Panc1 (cell line): Measurements from ENCODE around the gene TM9SF4. TPM values are rescaled to one million over a fixed set of nuclear protein-coding genes. Genes with fewer than 3 reads are reported as not detected.

Experiments
- ATAC-seq: fragments of 200-7000 bp; cut with Tn5 transposase; 2 replicates; pipeline ENCODE4 v1.9.1; 2020; ENCODE audit warnings: mild to moderate bottlenecking, moderate library complexity
- BruUV-seq: library from RNA; stranded (reverse); fragments of 400-500 nt; replicated peaks from 2 replicates; lab custom pipeline; 2021; lab: Mats Ljungman, UMichigan
- CTCF ChIA-PET: fragments of 300-600 bp; sonication (Branson Sonifier 250); formaldehyde crosslinking; loops from one replicate; lab custom pipeline; 2022; ENCODE audit warnings: antibody characterized with exemption; lab: Charles Lee
- POLR2A ChIA-PET: fragments of 300-600 bp; sonication (Branson Sonifier 250); formaldehyde crosslinking; loops from one replicate; lab custom pipeline; 2022; ENCODE audit warnings: antibody characterized with exemption; lab: Charles Lee
- DNase-seq: peaks from one replicate; pipeline ENCODE4 v3.0.0-alpha.2; 2010; ENCODE audit warnings: low read depth, low spot score
- H3K27ac ChIP-seq: 2 replicates; pipeline ENCODE4 v1.5.1; 2011; ENCODE audit warnings: mild to moderate bottlenecking, low read length, inconsistent platforms
- H3K27me3 ChIP-seq: fragments of 200-500 bp; sonication (Bioruptor generic); 2 replicates; pipeline ENCODE4 v1.6.0; 2014; ENCODE audit warnings: low read length, inconsistent platforms; ENCODE audit not compliant: control insufficient read depth, insufficient read depth
- H3K36me3 ChIP-seq: fragments of 200-500 bp; sonication (Bioruptor generic); 2 replicates; pipeline ENCODE4 v1.5.1; 2014; ENCODE audit warnings: inconsistent platforms, mild to moderate bottlenecking, low read length, moderate library complexity; ENCODE audit not compliant: control insufficient read depth, insufficient read depth
- H3K4me1 ChIP-seq: 2 replicates; pipeline ENCODE4 v1.5.1; 2011; ENCODE audit warnings: inconsistent platforms, mild to moderate bottlenecking, low read length, moderate library complexity; ENCODE audit not compliant: control insufficient read depth, insufficient read depth
- H3K4me3 ChIP-seq, 2 experiments: 2 replicates each; pipeline ENCODE4 v1.5.1; 2011 to 2012; ENCODE audit warnings: low read depth in 2 of 2, low read length in 2 of 2, mild to moderate bottlenecking in 2 of 2, inconsistent platforms in 1 of 2, moderate library complexity in 1 of 2
- H3K9me3 ChIP-seq: fragments of 200-500 bp; sonication (Bioruptor generic); 2 replicates; pipeline ENCODE4 v1.5.1; 2014; ENCODE audit warnings: low read depth, mild to moderate bottlenecking, inconsistent platforms, low read length, moderate library complexity; ENCODE audit not compliant: control insufficient read depth, insufficient read depth
- POLR2AphosphoS5 ChIP-seq: IDR thresholded peaks from 2 replicates; pipeline ENCODE4 v1.6.1; 2012; ENCODE audit warnings: mild to moderate bottlenecking, low read depth, low read length, moderate library complexity
- SIN3A ChIP-seq: IDR thresholded peaks from 2 replicates; pipeline ENCODE4 v1.6.1; 2012; ENCODE audit warnings: low read depth, mild to moderate bottlenecking, low read length, moderate library complexity, borderline replicate concordance; ENCODE audit not compliant: insufficient read depth
- TCF7L2 ChIP-seq: IDR thresholded peaks from 2 replicates; pipeline ENCODE4 v1.6.1; 2011; ENCODE audit warnings: mild to moderate bottlenecking, low read depth, low read length, inconsistent platforms
- in situ Hi-C: cut with HindIII; loops from 2 replicates; pipeline ENCODE4 v1.10.0; 2016; ENCODE audit warnings: low sequenced_read_pairs, low pct_unique_long_range_greater_than_20kb
- intact Hi-C: fragments of 100-400 bp; cut with micrococcal nuclease; formaldehyde crosslinking; loops from one replicate; pipeline ENCODE4 v1.10.0; 2022; ENCODE audit not compliant: unreplicated experiment
- total RNA-seq: library from RNA; stranded (reverse); gene quantifications from one replicate; pipeline ENCODE4 v1.2.1, GENCODE V29; 2021; ENCODE audit not compliant: unreplicated experiment
- TF ChIP-seq, protein P1 (sequence below), 2 experiments: IDR thresholded peaks; 2 replicates each; pipeline ENCODE4 v1.6.1; 2011 to 2012; ENCODE audit warnings: low read depth in 2 of 2, control low read depth in 1 of 2, low read length in 1 of 2, mild to moderate bottlenecking in 1 of 2, moderate library complexity in 1 of 2; ENCODE audit not compliant: insufficient read depth in 1 of 2
- TF ChIP-seq, protein P2 (sequence below): fragments of 450-650 bp; IDR thresholded peaks from 2 replicates; pipeline ENCODE4 v1.5.1; 2017; ENCODE audit warnings: mild to moderate bottlenecking

The TM9SF4 gene
- total RNA-seq, 1 experiment from 2014 or later, result 180 TPM

DNA sequence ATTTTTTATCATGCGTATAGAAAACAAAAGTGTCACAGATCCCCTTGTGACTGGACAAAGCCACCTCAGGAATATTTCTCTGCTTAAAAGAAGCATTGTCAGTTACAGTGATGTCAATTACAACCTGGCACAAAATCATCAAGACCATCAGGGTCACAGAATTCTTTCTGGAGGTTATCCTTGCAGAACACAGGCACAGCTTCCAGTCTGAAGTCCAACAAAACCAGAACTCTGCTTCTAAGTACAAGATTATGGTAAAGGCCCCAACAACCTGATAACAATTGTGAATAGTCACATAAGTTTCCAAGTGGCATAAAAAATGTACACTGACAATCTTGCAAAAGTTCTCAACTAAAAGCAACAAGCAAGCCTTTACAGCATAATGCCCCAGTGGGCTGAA lies 77.0 kb downstream of the TM9SF4 start:
- Histone ChIP-seq H3K4me3 (no peak overlapping the region), H3K36me3 (no peaks in the 10 kb centered on the region), H3K27ac (no peak overlapping the region), H3K27me3 (no peaks in the 10 kb centered on the region), H3K4me1 (peaks cover 6% of the 10 kb centered on the region; the same call in 1 of the 2 replicates), H3K9me3 (no peaks in the 10 kb centered on the region)
- DNase-seq (no peak), ATAC-seq (no peak)
- intact Hi-C loops (no loop called here), in situ Hi-C loops (no loop called here)
- CTCF ChIA-PET, result interaction anchor here (0.6 kb wide), 1 partner anchor 391 kb away, joined by 3 read pairs; no protein-coding TSS in a partner anchor
- POLR2A ChIA-PET, result interaction anchor here (0.6 kb wide), 1 partner anchor 19 kb away, joined by 3 read pairs; no protein-coding TSS in a partner anchor
- TF ChIP-seq SIN3A, result no peak
- no TSS peak for BruUV-seq

DNA sequence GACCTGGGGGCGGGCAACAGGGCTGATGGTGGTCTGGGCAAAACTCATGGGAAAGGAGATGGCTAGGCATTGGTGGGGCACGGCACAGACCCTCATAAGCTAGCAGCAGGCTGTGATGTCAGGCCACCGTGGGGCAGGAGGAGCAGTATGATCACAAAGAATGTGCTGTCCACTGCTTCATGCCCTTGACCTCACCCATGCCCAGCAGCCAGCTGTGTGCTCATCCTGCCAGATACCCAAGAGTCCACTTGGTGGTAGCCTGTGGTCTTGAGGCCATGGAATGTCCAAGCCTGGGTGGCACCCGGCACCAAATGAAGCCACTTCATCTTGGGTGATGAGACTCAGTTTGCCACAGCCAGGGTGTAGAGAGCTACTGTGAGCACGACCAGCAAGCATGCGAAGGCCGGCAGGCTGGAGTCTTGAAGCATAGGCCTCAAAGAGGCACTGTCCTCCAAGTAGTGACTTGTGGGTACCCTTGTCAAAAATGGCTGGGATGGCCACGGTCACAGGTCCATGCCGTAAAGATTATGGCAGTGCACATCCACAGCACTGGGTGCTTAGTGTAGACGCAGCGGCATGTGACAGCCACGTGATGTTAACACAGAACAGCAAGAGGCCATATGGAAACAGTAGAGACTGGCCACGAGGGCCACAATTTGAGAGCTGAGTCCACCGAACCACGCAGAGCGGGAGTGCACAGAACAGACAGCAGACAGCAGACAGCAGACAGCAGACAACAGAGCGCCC lies 79.0 kb downstream of the TM9SF4 start:
- intact Hi-C loops, result no loop called here
- H3K27me3 ChIP-seq, result no peaks in the 10 kb centered on the region
- ATAC-seq (no peak), DNase-seq (no peak)
- no peak overlapping the region for H3K4me3 ChIP-seq
- TF ChIP-seq, protein P1, sequence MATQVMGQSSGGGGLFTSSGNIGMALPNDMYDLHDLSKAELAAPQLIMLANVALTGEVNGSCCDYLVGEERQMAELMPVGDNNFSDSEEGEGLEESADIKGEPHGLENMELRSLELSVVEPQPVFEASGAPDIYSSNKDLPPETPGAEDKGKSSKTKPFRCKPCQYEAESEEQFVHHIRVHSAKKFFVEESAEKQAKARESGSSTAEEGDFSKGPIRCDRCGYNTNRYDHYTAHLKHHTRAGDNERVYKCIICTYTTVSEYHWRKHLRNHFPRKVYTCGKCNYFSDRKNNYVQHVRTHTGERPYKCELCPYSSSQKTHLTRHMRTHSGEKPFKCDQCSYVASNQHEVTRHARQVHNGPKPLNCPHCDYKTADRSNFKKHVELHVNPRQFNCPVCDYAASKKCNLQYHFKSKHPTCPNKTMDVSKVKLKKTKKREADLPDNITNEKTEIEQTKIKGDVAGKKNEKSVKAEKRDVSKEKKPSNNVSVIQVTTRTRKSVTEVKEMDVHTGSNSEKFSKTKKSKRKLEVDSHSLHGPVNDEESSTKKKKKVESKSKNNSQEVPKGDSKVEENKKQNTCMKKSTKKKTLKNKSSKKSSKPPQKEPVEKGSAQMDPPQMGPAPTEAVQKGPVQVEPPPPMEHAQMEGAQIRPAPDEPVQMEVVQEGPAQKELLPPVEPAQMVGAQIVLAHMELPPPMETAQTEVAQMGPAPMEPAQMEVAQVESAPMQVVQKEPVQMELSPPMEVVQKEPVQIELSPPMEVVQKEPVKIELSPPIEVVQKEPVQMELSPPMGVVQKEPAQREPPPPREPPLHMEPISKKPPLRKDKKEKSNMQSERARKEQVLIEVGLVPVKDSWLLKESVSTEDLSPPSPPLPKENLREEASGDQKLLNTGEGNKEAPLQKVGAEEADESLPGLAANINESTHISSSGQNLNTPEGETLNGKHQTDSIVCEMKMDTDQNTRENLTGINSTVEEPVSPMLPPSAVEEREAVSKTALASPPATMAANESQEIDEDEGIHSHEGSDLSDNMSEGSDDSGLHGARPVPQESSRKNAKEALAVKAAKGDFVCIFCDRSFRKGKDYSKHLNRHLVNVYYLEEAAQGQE (IDR thresholded peaks at IDR 0.05; ENCODE audit: insufficient read depth in 1 of 2, low read depth in 2 of 2, low read length in 1 of 2), result 0 out of 4 replicates have a peak, but pooled peaks of 1 of the 2 experiments have one; percentile 11
- TF ChIP-seq TCF7L2 (no peak), SIN3A (no peak), POLR2AphosphoS5 (no peak)
- TF ChIP-seq, protein P2, sequence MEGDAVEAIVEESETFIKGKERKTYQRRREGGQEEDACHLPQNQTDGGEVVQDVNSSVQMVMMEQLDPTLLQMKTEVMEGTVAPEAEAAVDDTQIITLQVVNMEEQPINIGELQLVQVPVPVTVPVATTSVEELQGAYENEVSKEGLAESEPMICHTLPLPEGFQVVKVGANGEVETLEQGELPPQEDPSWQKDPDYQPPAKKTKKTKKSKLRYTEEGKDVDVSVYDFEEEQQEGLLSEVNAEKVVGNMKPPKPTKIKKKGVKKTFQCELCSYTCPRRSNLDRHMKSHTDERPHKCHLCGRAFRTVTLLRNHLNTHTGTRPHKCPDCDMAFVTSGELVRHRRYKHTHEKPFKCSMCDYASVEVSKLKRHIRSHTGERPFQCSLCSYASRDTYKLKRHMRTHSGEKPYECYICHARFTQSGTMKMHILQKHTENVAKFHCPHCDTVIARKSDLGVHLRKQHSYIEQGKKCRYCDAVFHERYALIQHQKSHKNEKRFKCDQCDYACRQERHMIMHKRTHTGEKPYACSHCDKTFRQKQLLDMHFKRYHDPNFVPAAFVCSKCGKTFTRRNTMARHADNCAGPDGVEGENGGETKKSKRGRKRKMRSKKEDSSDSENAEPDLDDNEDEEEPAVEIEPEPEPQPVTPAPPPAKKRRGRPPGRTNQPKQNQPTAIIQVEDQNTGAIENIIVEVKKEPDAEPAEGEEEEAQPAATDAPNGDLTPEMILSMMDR, result no peak
- in situ Hi-C loops, result no loop called here
- H3K4me1 ChIP-seq, result peaks cover 9% of the 10 kb centered on the region; the same call in 1 of the 2 replicates
- BruUV-seq, result no TSS peak
- H3K27ac ChIP-seq, result no peak overlapping the region
- ChIA-PET POLR2A (no interaction called here), CTCF (no interaction called here)
- no peaks in the 10 kb centered on the region for H3K36me3 ChIP-seq
- H3K9me3 ChIP-seq, result no peaks in the 10 kb centered on the region

DNA sequence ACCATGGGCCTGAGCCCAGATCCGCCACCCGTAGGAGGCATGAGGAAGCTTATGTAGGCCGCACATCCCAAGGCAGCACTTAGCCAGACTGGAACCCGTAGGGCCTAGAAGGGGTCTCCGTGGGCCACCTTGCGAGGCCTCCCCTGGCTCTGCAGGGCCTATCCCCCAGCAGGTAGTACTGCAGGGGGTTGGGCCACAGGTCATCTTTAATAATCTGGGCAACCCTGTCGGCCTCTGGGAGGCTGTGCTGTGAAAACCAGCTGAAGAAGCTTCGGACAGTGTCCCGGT lies 79.6 kb downstream of the TM9SF4 start:
- in situ Hi-C loops (no loop called here), intact Hi-C loops (no loop called here)
- ChIA-PET CTCF (no interaction called here), POLR2A (interaction anchor here (0.5 kb wide), 1 partner anchor 236 kb away, joined by 6 read pairs; no protein-coding TSS in a partner anchor)
- Histone ChIP-seq H3K27ac (no peak overlapping the region), H3K9me3 (no peaks in the 10 kb centered on the region), H3K4me1 (peaks cover 9% of the 10 kb centered on the region; the same call in 1 of the 2 replicates), H3K27me3 (no peaks in the 10 kb centered on the region), H3K36me3 (no peaks in the 10 kb centered on the region), H3K4me3 (no peak overlapping the region)
- no peak for ATAC-seq
- no peak for DNase-seq
- no TSS peak for BruUV-seq
- TF ChIP-seq SIN3A (no peak), POLR2AphosphoS5 (no peak), TCF7L2 (no peak)
- TF ChIP-seq, protein P1 (IDR thresholded peaks at IDR 0.05; ENCODE audit: insufficient read depth in 1 of 2, low read depth in 2 of 2, low read length in 1 of 2), result no peak
- TF ChIP-seq, protein P2, result no peak
